GM10266 (cell line): ENCODE data around the gene TRIL.

ENCODE experiments used
- DNase-seq: peaks from one replicate; pipeline ENCODE4 v3.0.0; 2012; ENCODE audit errors: extremely low spot score
- TF ChIP-seq, protein P1 (sequence below): IDR thresholded peaks from 2 replicates; pipeline ENCODE4 v1.5.1; 2012; ENCODE audit warnings: mild to moderate bottlenecking, low read depth; ENCODE audit not compliant: control insufficient read depth, insufficient read depth; ENCODE audit errors: missing control alignments

Gene TRIL

DNA sequence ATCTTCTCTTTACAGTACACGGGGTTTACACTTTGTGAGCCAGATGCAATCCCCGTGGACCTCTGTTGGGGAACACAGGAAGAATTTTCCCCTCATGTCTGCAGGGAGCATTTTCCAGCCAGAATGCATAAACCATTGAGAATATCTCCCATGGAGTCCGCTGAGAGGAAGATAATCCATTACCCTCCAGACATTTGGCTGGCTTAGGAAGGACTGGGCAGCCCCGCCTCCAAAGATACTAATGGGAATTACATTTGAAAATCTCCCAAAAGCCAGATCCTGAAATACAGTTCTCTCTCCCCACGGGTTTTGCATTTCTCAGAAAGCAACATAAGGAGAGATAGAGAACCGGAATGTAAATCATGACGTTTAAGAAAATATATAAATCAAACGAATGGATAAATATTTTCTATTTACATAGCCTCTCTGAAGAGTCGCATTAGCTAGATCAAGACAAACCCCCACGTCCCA is 53.5 kb downstream of the TRIL start:
- DNase-seq, result no peak
- TF ChIP-seq, protein P1, sequence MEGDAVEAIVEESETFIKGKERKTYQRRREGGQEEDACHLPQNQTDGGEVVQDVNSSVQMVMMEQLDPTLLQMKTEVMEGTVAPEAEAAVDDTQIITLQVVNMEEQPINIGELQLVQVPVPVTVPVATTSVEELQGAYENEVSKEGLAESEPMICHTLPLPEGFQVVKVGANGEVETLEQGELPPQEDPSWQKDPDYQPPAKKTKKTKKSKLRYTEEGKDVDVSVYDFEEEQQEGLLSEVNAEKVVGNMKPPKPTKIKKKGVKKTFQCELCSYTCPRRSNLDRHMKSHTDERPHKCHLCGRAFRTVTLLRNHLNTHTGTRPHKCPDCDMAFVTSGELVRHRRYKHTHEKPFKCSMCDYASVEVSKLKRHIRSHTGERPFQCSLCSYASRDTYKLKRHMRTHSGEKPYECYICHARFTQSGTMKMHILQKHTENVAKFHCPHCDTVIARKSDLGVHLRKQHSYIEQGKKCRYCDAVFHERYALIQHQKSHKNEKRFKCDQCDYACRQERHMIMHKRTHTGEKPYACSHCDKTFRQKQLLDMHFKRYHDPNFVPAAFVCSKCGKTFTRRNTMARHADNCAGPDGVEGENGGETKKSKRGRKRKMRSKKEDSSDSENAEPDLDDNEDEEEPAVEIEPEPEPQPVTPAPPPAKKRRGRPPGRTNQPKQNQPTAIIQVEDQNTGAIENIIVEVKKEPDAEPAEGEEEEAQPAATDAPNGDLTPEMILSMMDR, result no peak

DNA sequence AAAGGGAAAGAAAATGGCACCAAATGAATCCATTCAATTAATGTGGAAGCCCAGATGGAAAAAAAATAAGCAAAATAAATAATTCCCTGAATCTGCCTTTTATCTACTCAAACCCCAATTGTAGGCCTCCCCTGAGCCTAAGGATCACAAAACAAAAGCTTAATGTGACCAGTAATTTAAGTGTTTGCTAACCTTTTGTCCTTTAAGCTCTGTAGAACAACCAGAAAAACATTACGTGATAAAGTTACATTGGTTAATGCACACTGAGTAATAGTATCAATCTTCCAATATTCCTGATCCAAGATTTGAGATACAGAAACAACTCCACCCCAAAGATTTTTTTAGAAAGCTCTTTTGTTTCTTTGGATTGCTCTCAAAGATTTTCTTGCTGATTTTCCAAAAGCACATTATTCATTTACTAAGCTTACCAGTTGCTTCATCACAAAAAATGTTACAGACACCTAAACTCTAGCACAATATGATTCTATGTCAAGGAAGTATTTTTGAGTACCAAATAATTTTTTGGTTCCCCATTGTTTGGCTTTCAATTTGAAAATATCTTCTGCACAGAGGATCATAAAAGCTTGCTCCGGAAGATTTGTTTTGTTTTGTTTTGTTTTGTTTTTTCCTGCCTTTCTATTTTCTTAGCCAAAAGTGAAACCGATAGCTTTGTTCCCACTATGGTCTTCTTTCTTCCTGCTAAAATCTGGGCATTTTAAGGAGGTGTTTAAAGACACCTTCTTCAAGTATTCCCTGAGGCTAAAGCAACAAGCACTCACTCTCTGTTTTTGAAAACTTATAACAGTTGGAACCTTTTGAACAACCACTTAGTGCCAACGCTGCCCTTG is 54.2 kb downstream of the TRIL start:
- TF ChIP-seq, protein P1, result no peak
- DNase-seq, result no peak
